OCI-M1 (cell line): ENCODE measurements around the gene ATCAY.
"Not testable (repeated sequence)": the region's sequence is repeated elsewhere in the genome, so short reads cannot be mapped to it uniquely, and the experiment has no call there.

Experiments
- DNase-seq: peaks from one replicate; lab custom pipeline; 2025; lab: John Stamatoyannopoulos, UW

Gene ATCAY

DNA sequence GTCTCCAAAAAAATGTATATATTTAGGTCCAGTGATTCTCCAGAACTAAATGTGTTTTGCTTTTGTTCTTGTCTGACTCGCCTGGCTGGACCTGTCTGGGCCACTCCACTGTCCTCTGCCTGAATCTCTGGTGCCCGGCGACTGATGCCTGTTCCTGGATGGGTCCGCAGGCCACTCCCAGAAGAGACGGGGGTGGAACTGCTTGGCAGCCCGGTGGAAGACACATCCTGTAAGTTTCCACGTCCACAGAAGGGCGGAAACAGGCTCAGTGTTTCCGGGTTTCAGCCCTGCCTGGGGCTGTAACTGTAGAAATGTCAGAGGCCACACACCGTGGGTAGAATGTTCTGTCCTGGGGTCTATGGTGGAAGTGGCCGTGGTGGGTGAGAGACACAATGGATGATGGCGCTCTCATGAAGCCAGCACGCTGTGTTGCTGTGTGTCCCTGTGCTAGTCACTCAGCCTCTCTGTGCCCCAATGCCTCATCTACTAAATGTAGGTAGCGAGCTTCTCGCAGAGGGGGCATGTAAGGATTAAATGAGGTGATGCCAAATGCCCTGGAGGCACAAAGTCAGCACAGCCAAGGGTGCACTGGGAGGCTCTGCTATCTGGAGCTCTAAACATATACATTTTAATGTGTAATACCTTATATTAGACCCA lies 22.0 kb downstream of the ATCAY start:
- no peak for DNase-seq

DNA sequence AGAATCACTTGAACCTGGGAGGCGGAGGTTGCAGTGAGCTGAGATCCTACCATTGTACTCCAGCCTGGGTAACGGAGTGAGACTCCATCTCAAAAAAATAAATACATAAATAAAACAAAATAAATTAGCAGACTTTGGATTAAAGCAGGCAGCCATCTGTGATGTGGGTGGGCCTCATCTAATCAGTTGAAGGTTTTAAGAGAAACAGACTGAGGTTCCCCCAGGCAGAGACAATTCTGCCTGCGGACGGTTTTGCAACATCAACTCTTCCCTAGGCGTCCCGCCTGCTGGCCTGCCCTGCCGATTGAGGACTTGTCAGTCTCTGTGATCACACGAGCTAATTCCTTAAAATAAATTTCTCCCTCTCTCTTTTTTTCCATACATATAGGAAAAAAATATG lies 23.7 kb downstream of the ATCAY start:
- no peak for DNase-seq

DNA sequence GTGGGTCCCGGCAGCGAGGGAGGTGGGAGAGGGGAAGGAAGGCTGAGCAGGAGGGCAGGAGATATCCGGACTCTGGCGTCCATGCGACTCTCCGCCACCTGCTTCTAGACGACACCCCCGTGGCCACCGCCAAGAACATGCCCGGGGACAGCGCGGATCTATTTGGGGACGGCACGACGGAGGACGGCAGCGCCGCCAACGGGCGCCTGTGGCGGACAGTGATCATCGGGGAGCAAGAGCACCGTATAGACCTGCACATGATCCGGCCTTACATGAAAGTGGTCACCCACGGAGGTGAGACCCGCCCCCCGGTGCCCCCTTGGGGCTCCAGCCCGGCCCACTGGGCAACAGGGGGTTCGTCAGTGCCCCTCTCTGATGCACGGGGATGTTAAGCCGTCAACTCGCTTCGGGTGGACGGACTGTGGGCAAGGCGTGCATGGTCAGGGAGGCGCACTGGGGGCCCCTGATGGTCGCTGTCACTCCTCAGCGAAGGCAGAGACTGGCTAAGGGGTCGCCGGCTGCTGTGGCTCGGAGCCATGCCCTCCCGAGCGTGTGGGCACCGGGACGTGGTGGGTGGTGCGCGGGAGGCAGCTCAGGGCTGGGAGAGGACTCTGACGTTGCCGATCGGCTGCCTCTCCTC lies 27.3 kb downstream of the ATCAY start:
- DNase-seq, result no peak

DNA sequence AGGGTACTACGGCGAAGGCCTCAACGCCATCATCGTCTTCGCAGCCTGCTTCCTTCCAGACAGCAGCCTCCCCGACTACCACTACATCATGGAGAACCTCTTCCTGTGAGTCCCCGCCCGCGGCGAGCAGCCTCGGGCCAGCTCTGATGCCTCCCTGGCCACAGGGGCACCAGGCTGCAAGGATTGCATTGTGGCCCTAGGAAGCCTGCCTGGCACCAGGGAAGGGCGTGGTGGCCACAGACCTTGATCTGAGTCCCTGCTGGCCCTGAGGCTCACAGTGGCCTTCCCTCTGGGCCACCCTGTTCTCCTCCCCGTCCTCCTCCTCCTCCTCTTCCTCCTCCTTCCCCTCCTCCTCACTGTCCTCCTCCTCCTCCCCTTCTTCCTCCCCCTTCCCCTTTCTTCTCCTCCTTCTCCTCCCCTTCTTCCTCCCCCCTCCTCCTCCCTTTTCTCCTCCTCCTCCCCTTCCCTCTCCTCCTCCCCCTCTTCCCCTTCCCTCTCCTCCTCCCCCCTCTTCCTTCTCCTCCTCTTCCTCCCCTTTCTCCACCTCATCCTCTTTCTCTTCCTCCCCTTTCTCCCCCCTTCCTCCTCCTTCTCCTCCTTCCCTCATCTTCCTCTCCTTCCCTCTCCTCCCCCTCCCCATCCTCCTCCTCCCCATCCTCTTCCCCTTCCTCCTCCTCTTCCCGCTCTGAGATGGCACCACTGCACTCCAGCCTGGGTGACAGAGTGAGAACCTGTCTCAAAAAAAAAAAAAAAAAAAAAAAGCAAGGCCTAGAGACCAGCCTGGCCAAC lies 28.0 kb downstream of the ATCAY start:
- DNase-seq, result no peak

DNA sequence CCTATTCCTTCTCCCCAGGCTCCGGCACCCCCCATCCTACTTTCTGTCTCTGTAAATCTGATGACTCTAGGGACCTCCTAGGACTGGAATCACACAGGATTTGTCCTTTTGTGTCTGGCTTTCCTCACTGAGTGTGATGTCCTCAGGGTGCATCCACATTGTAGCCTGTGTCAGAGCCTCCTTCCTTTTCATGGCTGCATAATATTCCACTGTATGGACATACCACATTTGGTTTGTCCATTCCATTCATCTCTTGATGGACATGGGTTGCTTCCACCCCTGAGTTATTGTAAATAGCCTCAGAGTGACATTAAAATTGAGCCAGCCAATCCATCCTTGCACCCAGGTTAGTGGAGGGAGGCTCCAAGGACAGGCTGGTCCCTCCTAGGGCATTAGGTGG lies 29.6 kb downstream of the ATCAY start:
- no peak for DNase-seq

DNA sequence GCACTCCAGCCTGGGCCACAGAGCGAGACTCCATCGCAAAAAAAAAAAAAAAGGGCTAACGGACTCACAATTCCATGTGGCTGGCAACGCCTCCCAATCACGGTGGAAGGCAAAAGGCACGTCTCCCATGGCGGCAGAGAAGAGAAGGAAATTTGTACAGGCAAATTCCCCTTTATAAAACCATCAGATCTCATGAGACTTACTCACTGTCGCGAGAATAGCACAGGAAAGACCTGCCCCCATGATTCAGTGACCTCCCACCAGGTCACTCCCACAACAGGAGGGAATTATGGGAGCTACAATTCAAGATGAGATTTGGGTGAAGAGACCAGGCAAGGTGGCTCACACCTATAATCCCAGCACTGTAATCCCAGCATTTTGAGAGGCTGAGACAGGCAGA lies 33.7 kb downstream of the ATCAY start:
- no peak for DNase-seq

DNA sequence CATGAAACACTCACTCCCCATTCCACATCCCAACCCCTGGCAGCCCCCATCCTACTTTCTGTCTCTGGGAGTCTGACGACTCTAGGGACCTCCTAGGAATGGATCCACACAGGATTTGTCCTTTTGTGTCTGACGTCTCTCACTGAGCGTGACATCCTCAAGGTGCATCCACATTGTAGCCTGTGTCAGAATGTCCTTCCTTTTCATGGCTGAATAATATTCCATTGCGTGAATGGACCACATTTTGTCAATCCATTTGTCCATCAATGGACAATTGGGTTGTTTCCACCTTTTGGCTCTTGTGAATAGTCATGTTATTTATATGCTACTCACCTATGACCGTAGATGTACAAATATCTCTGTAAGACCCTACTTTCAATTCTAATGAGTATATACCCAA lies 35.5 kb downstream of the ATCAY start:
- DNase-seq, result no peak

DNA sequence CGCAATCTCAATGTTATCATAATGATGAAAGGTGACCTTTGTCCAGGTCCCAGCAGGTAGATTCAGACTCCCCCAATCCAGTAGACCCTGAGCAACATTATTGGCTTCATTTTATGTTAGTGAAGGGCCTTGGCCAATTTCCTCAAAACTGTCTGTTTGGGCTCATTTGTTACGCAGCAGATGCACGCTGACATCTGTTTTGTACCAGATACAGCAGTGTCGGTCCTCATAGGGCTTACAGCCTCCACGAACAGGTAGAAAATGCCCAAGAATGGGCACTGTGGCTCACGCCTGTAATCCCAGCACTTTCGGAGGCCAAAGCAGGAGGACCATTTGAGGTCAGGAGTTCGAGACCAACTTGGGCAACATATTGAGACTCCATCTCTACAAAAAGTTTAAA lies 39.3 kb downstream of the ATCAY start:
- DNase-seq, result no peak

DNA sequence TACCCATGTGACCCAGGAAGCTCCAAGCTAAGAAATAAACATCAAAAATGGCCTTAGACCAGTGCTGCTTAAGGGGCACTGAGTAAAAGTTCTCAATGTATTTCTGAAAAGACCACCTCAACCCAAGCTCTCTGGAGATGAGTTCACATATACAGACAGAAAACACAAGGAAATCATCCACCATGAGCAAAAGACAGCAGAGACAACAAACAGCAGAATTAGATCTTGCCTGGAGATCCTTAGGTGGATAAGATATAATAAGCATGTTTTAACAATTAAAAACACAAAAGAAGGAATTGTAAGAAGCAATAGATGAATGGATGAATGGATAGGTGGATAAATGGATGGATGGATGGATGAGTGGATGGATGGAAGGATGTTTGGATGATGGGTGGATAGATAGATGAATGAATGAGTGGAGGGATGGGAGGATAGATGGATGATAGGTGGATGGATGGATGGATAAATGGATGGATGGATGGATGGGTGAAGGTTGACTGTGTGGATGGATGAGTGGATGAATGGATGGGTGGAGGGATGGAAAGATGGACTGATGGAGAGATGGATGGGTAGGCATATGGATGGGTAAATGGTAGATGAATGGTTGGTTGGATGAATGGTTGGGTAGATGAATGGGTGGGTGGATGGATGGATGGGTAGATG lies 42.7 kb downstream of the ATCAY start:
- no peak for DNase-seq

DNA sequence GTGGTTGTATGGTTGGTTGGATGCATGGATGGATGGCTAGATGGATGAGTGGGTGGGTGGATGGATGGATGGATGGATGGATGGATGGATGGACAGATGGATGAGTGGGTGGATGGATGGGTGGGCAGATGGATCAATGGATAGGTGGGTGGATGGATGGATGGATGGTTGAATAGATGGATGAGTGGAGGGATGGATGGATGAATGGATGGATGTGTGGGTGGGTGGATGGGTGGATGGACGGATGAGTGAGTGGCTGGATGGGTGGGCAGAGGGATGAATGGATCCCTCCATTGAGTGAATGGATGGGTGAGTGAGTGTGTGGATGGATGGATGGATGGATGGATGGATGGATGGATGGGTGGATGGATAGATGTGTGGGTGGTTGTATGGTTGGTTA lies 43.4 kb downstream of the ATCAY start:
- no peak for DNase-seq

DNA sequence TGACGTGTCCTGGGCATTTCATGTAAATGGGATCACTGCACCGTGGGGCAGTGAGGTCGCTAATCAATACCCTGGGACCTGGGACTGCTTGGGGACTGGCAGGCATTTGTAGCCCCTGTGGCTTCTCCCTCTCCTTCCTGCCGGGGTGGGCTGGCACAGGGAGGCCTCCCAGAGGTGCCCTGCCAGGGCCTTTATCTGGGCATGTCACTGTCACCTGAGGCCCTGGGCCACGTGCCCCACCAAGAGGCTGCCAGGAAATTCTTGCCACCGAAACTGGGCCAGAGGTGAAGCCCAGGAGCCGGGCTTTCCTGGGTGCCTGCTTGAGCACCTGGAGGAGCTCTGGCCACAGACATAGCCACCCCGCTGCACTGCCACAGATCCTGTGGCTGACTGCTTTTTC lies 50.6 kb downstream of the ATCAY start:
- DNase-seq, result no peak

DNA sequence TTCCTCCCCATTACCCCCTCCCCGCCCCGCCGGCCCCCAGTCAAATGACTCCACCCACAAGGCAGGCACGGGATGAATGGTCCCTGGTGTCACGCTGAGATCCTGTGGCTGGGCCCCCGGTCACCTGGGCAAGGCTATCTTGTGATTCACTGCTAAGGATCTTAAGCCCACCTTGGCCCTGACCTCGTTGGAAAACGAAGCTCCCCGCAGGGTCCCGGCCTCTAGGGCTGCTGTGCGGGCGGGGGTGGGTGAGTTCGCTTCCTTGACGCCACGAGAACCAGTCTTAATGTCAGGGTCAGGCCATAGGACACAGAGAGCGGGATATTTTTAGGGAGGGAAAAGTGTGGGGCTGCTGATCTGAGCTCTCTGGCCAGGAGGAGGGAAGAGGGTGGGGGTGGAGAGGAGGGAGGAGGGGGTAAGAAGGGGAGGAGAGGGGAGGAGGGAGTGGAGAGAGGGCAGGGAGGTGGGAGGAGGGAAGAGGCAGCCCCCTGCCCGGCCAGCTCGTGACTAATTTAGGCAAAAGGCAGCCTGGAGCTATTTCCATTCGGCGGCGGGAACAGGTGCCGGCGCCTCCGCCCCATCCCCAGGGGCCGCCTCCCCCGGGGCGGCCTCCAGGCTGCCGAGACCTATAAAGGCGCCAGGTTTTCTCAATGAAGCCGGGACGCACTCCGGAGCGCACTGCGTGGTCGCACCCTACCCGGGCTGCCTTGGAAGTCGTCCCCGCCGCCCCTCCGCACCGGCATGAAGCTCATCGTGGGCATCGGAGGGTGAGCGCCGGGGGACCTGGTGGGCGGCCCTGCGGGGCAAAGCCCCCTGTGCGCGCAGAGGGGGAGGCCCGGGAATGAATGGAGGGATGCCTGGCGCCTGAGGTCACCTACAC lies 52.7 kb downstream of the ATCAY start, which contains the start of gene NMRK2:
Gene NMRK2, plus strand, starts transcription at position 139 of the 880 bp plus-strand sequence. Its CDS starts 603 bp downstream, at position 742.
- no peak for DNase-seq

DNA sequence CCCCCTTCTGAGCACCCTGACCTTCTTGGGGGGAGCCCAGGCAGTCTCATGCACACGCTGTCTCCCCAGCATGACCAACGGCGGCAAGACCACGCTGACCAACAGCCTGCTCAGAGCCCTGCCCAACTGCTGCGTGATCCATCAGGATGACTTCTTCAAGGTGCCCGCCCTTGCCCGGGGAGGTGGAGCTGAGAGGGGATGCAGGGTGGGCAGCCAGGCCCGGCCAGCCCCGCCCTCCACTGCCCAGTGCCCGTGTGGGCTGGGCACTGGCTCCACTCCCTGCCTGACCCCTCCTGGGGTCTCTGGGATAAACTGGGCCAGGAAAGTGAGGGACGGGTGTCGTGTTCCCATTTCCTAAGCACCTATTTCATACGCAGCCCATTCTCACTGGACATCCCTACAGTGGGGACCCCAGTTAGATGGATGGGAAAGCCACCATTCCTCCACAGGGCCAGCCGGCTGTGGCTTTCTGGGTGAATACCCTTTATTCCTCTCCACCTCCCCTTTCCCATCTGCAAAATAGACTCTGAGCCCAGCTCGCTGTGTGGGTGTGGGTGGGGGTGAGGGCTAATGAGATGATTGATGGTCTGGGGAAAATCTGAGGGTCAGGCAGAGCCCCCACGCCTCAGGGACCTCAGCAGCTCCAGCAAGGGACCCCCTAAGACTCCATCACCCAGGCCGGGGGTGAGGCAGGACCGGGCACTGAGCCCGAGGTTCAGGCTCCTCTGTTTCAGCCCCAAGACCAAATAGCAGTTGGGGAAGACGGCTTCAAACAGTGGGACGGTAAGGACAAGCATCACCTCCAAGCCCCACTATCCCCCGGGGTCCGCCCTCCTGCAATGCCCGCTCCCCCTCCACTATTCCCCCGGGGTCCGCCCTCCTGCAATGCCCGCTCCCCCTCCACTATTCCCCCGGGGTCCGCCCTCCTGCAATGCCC lies 56.3 kb downstream of the ATCAY start:
- DNase-seq, result no peak

DNA sequence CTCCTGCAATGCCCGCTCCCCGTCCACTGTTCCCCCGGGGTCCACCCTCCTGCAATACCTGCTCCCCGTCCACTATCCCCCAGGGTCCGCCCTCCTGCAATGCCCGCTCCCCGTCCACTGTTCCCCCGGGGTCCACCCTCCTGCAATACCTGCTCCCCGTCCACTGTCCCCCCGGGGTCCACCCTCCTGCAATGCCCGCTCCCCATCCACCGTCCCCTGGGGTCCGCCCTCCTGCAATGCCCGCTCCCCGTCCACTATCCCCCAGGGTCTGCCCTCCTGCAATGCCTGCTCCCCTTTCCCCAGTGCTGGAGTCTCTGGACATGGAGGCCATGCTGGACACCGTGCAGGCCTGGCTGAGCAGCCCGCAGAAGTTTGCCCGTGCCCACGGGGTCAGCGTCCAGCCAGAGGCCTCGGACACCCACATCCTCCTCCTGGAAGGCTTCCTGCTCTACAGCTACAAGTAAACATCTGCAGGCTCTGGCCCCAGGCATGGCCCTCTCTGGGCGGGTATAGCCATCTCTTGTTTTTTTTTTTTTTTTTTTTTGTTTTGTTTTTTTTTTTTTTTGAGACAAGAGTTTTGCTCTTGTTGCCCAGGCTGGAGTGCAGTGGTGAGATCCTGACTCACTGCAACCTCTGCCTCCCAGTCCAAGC lies 57.9 kb downstream of the ATCAY start:
- not testable (repeated sequence) for DNase-seq

DNA sequence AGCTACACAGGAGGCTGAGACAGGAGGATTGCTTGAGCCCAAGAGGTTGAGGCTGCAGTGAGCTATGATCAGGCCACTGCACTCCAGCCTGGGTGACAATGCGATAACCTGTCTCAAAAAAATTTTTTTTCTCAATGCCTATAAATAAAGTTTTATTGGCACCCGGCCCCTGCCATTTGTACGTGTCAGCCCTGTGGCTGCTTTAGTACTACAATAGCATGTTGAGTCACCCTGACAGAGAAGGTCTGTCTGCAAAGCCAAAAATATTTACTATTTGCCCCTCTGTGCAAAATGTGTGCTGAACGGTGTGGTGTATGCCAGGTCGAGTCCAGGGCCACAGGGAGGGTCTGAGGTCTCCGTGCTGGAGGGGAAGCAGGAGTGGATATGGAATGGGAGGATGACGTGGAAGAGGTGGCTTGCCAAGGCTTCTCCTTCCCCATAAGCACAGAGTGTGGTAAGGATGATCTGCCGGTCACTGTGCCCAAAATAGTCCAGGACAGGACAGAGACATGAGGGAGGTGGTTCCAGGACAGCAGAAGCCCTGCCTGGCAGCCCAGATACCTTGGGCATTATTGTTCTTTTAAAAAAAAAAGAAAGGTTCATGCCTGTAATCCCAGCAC lies 62.4 kb downstream of the ATCAY start:
- no peak for DNase-seq

DNA sequence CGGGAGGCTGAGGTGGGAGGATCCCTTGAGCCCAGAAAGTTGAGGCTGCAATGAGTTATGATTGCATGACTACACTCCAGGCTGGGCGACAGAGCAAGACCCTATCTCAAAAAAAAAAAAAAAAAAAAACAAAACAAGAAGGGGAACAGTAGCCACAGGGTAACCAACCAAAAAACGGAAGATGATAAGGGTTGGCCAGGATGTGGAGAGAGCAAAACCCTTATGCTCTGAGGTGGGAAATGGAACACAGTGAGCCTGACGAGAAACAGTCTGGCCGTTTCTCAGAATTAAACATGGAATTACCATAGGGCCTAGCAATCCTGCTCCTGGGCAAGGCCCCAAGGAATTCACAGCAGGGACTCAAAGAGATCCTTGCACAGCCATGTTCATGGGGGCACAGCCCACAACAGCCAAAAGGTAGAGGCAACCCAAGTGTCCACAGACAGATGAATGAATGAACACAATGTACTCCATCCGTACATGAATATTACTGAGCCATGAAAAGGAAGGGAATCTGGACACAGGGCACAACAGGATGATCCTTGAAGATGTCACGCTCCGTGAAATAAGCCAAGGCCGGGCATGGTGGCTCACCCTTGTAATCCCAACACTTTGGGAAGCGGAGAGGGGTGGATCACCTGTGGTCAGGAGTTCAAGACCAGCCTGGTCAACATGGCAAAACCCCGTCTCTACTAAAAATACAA lies 63.7 kb downstream of the ATCAY start:
- peak; percentile 23 for DNase-seq

DNA sequence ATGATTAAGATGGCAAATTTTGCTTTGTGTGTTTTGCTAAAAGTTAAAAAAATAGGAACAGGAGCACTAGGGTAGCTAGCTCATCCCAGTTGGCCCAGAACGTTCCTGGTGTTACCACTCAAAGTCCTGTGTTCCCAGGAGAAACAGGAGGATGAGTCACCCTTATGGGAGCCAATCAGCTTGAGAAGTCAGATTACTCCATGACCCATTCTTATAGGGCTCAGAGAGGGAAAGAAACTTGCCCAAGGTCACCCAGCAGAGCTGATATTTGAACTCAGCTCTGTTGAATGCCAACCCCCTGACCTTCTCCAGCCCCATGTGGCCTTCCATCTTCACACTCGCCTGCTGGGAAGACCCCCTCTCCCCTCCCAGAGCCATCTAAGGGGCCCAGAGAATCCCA lies 65.4 kb downstream of the ATCAY start:
- no peak for DNase-seq

DNA sequence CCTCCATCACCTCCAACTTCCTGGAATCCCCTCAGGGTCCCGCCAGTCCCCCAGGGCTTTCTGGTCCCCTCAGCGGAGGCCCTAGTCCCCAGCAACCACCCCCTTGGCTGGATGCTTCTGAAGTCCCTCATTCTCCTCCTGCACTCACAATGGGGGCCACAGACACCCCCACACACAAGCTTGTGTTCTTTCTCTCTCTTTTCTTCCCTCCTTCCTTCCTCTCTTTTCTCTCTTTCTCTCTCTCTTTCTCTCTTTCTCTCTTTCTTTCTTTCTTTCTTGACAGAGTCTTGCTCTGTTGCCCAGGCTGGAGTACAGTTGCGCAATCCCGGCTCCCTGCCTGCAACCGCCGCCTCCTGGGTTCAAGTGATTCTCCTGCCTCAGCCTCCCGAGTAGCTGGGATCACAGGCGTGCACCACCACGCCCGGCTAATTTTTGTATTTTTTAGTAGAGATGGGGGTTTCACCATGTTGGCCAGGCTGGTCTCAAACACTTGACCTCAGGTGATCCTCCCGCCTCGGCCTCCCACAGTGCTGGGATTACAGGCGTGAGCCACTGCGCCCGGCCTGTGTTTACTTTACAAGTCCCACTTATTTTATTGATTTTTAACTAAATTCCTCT lies 66.9 kb downstream of the ATCAY start:
- not testable (repeated sequence) for DNase-seq
